Upper lobe of right lung (tissue), 1 donor: Measurements from ENCODE around the gene PRRT2. TPM values are rescaled to one million over a fixed set of nuclear protein-coding genes. Genes with fewer than 3 reads are reported as not detected.

ENCODE experiments used
- ATAC-seq: fragments of 200-7000 bp; cut with Tn5 transposase; one replicate; pipeline ENCODE4 v1.9.1; 2020; ENCODE audit warnings: mild to moderate bottlenecking, moderate library complexity
- DNase-seq: peaks from one replicate; pipeline ENCODE4 v3.0.0-alpha.2; 2020
- H3K27ac ChIP-seq: fragments of 200-600 bp; one replicate; pipeline ENCODE4 v1.8.0; 2022
- H3K27me3 ChIP-seq: fragments of 200-600 bp; one replicate; pipeline ENCODE4 v1.8.0; 2022; ENCODE audit warnings: mild to moderate bottlenecking
- H3K36me3 ChIP-seq: fragments of 200-600 bp; one replicate; pipeline ENCODE4 v1.8.0; 2022
- H3K4me1 ChIP-seq: fragments of 200-600 bp; one replicate; pipeline ENCODE4 v1.8.0; 2022
- H3K4me3 ChIP-seq: fragments of 200-600 bp; one replicate; pipeline ENCODE4 v1.8.0; 2022; ENCODE audit warnings: mild to moderate bottlenecking
- H3K9me3 ChIP-seq: fragments of 200-600 bp; one replicate; pipeline ENCODE4 v1.8.0; 2022
- CTCF ChIP-seq: fragments of 200-600 bp; IDR thresholded peaks from one replicate; pipeline ENCODE4 v1.8.0; 2022; ENCODE audit warnings: antibody characterized with exemption
- intact Hi-C: fragments of 100-400 bp; cut with DNase I; formaldehyde crosslinking; loops from one replicate; pipeline ENCODE4 v1.11.0; 2022
- total RNA-seq: library from RNA; stranded (reverse); fragmentation: NEBNext Ultra II Directional; extraction: Animal tissue kit (Norgen Biotek cat#: 25700); gene quantifications from one replicate; pipeline ENCODE4 v1.2.1, GENCODE V29; 2021
- donor health status: DM: no; HTN: yes; CAD: no; lungs with severe emphysema.

Gene PRRT2
- total RNA-seq, 1 donor from 2014 or later, result 2.7 TPM

- Histone ChIP-seq H3K9me3 (no peaks in the 10 kb centered on the region), H3K4me3 (no peak overlapping the region), H3K4me1 (no peaks in the 10 kb centered on the region), H3K36me3 (peaks cover 97% of the 10 kb centered on the region), H3K27me3 (no peaks in the 10 kb centered on the region), H3K27ac (no peak overlapping the region)
- TF ChIP-seq CTCF, result no peak
- no peak for DNase-seq
- intact Hi-C loops, result no loop called here
- ATAC-seq, result no peak
These were observed 27.8 kb downstream of the PRRT2 start for GRCh38 chr16:29839822-29840221.

- Histone ChIP-seq H3K27ac (no peak overlapping the region), H3K9me3 (no peaks in the 10 kb centered on the region), H3K36me3 (peaks cover 97% of the 10 kb centered on the region), H3K27me3 (no peaks in the 10 kb centered on the region), H3K4me1 (no peaks in the 10 kb centered on the region), H3K4me3 (no peak overlapping the region)
- no peak for DNase-seq
- intact Hi-C loops, result no loop called here
- TF ChIP-seq CTCF, result no peak
- no peak for ATAC-seq
These were observed 28.2 kb downstream of the PRRT2 start for GRCh38 chr16:29840240-29840639.

- no peaks in the 10 kb centered on the region for H3K27me3 ChIP-seq
- no peak overlapping the region for H3K4me3 ChIP-seq
- no peak for DNase-seq
- H3K4me1 ChIP-seq, result no peaks in the 10 kb centered on the region
- no peak for TF ChIP-seq CTCF
- no peak overlapping the region for H3K27ac ChIP-seq
- H3K9me3 ChIP-seq, result no peaks in the 10 kb centered on the region
- H3K36me3 ChIP-seq, result peaks cover 97% of the 10 kb centered on the region
- intact Hi-C loops, result no loop called here
- no peak for ATAC-seq
These were observed 29.6 kb downstream of the PRRT2 start for GRCh38 chr16:29841631-29842030.

GRCh38 chr16:29842732-29843346 is 30.8 kb downstream of the PRRT2 start:
- Histone ChIP-seq H3K4me1 (no peaks in the 10 kb centered on the region), H3K4me3 (no peak overlapping the region), H3K9me3 (no peaks in the 10 kb centered on the region), H3K36me3 (peaks cover 97% of the 10 kb centered on the region), H3K27ac (no peak overlapping the region), H3K27me3 (no peaks in the 10 kb centered on the region)
- intact Hi-C loops, result no loop called here
- DNase-seq (no peak), ATAC-seq (no peak)
- no peak for TF ChIP-seq CTCF

- no peaks in the 10 kb centered on the region for H3K4me1 ChIP-seq
- peak overlapping the region; percentile 11 for H3K27ac ChIP-seq
- intact Hi-C loops, result no loop called here
- DNase-seq (no peak), ATAC-seq (no peak)
- no peak overlapping the region for H3K4me3 ChIP-seq
- no peaks in the 10 kb centered on the region for H3K9me3 ChIP-seq
- no peaks in the 10 kb centered on the region for H3K27me3 ChIP-seq
- H3K36me3 ChIP-seq, result peaks cover 88% of the 10 kb centered on the region
- TF ChIP-seq CTCF, result no peak
These were observed 31.9 kb downstream of the PRRT2 start for GRCh38 chr16:29843931-29844330.
